Endothelial cell of hepatic sinusoid (primary cell): ENCODE data around the gene ESRRA.

Experiments
- in situ Hi-C: cut with HindIII; loops from 2 replicates; pipeline ENCODE4 v1.10.0; 2017; ENCODE audit warnings: low sequenced_read_pairs

The ESRRA gene

GRCh38 chr11:64323984-64324383, 18.7 kb downstream of the ESRRA start:
- in situ Hi-C loops = loop anchor here (10.0 kb wide), 1 partner anchor 49 kb away; no protein-coding TSS in a partner anchor

GRCh38 chr11:64324692-64325469, 19.6 kb downstream of the ESRRA start:
- in situ Hi-C loops = loop anchor here (10.0 kb wide), 1 partner anchor 50 kb away; no protein-coding TSS in a partner anchor

- in situ Hi-C loops = loop anchor here (10.0 kb wide), 1 partner anchor 53 kb away; no protein-coding TSS in a partner anchor
These were observed 22.1 kb downstream of the ESRRA start for GRCh38 chr11:64327375-64327774.

- in situ Hi-C loops = loop anchor here (10.0 kb wide), 1 partner anchor 53 kb away; no protein-coding TSS in a partner anchor
These were observed 22.7 kb downstream of the ESRRA start for GRCh38 chr11:64327993-64328392.

- in situ Hi-C loops = no loop called here
These were observed 25.6 kb downstream of the ESRRA start for GRCh38 chr11:64330888-64331287.

- in situ Hi-C loops = no loop called here
These were observed 26.4 kb downstream of the ESRRA start for GRCh38 chr11:64331569-64332371.

GRCh38 chr11:64333556-64333955, 28.2 kb downstream of the ESRRA start:
- in situ Hi-C loops = no loop called here

GRCh38 chr11:64334764-64335735, 29.7 kb downstream of the ESRRA start:
- in situ Hi-C loops = no loop called here

- in situ Hi-C loops = no loop called here
These were observed 32.4 kb downstream of the ESRRA start for GRCh38 chr11:64337538-64338249.

- in situ Hi-C loops = no loop called here
These were observed 33.4 kb downstream of the ESRRA start for GRCh38 chr11:64338716-64339115.

- in situ Hi-C loops = no loop called here
These were observed 34.0 kb downstream of the ESRRA start for GRCh38 chr11:64339286-64339685.

GRCh38 chr11:64339754-64340408, 34.6 kb downstream of the ESRRA start, which contains the start of gene CCDC88B:
Gene CCDC88B (plus strand): TSS chr11:64340204. CDS start chr11:64340267, 63 bp downstream.
- in situ Hi-C loops = no loop called here

GRCh38 chr11:64340671-64341335, 35.5 kb downstream of the ESRRA start:
- in situ Hi-C loops = no loop called here

GRCh38 chr11:64341429-64341828, 36.1 kb downstream of the ESRRA start:
- in situ Hi-C loops = no loop called here

- in situ Hi-C loops = no loop called here
These were observed 36.8 kb downstream of the ESRRA start for GRCh38 chr11:64341851-64342791.

- in situ Hi-C loops = no loop called here
These were observed 37.8 kb downstream of the ESRRA start for GRCh38 chr11:64342869-64343745.
